HL-60 (cell line): ENCODE measurements around the gene BCAR3.

Source experiments
- DNase-seq, 2 experiments: peaks; one replicate each; pipeline ENCODE4 v3.0.0-alpha.2; 2010 to 2020; ENCODE audit warnings: low read depth in 1 of 2, low spot score in 1 of 2
- H3K27ac ChIP-seq: fragments of 250-450 bp; sonication (Bioruptor Pico); replicated peaks from 2 replicates; pipeline ENCODE4 v1.5.1; 2020; ENCODE audit warnings: mild to moderate bottlenecking, moderate library complexity
- H3K27me3 ChIP-seq: fragments of 250-450 bp; sonication (Bioruptor Pico); 2 replicates; pipeline ENCODE4 v1.5.1; 2021; ENCODE audit warnings: mild to moderate bottlenecking, moderate library complexity; ENCODE audit not compliant: insufficient read depth, poor library complexity, severe bottlenecking
- H3K4me3 ChIP-seq: replicated peaks from 2 replicates; pipeline ENCODE4 v1.5.1; 2011; ENCODE audit warnings: mild to moderate bottlenecking, control low read depth, low read length; ENCODE audit not compliant: insufficient read depth
- GABPA ChIP-seq: IDR thresholded peaks from 2 replicates; pipeline ENCODE4 v1.6.1; 2012; ENCODE audit warnings: low read depth
- POLR2AphosphoS5 ChIP-seq: IDR thresholded peaks from 2 replicates; pipeline ENCODE4 v1.6.1; 2012; ENCODE audit warnings: low read depth
- SPI1 ChIP-seq: IDR thresholded peaks from 2 replicates; pipeline ENCODE4 v1.6.1; 2012; ENCODE audit warnings: low read depth, mild to moderate bottlenecking, borderline replicate concordance
- TF ChIP-seq, protein P1 (sequence below): IDR thresholded peaks from one replicate; pipeline ENCODE4 v1.5.1; 2011; ENCODE audit warnings: low read length, control low read depth, inconsistent platforms; ENCODE audit not compliant: insufficient read depth
- TF ChIP-seq, protein P2 (sequence below): IDR thresholded peaks from 2 replicates; pipeline ENCODE4 v1.6.1; 2012; ENCODE audit warnings: low read depth; ENCODE audit not compliant: insufficient replicate concordance

Gene BCAR3

DNA sequence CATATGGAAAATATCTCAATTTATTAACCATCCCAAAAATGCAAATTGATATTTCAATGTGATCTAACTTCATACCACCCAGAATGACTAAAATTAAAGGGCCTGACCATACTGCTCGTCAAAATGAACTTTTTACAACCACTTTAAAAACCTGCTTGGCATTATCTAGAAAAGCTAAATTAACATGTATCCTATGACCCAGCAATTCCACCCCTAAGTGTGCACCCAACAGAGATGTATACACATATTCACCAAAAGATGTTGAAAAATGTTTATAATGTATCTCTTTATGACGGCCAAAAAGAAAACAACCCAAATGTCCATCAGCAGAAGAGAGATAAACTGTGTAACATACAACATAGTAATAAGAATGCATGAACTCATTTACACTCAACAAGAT, 1.6 kb upstream of the BCAR3 start:
- DNase-seq: no peak
- H3K4me3 ChIP-seq: no peak overlapping the region
- H3K27ac ChIP-seq: no peak overlapping the region
- H3K27me3 ChIP-seq: peaks cover 45% of the 10 kb centered on the region
- TF ChIP-seq, protein P1, sequence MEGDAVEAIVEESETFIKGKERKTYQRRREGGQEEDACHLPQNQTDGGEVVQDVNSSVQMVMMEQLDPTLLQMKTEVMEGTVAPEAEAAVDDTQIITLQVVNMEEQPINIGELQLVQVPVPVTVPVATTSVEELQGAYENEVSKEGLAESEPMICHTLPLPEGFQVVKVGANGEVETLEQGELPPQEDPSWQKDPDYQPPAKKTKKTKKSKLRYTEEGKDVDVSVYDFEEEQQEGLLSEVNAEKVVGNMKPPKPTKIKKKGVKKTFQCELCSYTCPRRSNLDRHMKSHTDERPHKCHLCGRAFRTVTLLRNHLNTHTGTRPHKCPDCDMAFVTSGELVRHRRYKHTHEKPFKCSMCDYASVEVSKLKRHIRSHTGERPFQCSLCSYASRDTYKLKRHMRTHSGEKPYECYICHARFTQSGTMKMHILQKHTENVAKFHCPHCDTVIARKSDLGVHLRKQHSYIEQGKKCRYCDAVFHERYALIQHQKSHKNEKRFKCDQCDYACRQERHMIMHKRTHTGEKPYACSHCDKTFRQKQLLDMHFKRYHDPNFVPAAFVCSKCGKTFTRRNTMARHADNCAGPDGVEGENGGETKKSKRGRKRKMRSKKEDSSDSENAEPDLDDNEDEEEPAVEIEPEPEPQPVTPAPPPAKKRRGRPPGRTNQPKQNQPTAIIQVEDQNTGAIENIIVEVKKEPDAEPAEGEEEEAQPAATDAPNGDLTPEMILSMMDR: no peak
- TF ChIP-seq, protein P2, sequence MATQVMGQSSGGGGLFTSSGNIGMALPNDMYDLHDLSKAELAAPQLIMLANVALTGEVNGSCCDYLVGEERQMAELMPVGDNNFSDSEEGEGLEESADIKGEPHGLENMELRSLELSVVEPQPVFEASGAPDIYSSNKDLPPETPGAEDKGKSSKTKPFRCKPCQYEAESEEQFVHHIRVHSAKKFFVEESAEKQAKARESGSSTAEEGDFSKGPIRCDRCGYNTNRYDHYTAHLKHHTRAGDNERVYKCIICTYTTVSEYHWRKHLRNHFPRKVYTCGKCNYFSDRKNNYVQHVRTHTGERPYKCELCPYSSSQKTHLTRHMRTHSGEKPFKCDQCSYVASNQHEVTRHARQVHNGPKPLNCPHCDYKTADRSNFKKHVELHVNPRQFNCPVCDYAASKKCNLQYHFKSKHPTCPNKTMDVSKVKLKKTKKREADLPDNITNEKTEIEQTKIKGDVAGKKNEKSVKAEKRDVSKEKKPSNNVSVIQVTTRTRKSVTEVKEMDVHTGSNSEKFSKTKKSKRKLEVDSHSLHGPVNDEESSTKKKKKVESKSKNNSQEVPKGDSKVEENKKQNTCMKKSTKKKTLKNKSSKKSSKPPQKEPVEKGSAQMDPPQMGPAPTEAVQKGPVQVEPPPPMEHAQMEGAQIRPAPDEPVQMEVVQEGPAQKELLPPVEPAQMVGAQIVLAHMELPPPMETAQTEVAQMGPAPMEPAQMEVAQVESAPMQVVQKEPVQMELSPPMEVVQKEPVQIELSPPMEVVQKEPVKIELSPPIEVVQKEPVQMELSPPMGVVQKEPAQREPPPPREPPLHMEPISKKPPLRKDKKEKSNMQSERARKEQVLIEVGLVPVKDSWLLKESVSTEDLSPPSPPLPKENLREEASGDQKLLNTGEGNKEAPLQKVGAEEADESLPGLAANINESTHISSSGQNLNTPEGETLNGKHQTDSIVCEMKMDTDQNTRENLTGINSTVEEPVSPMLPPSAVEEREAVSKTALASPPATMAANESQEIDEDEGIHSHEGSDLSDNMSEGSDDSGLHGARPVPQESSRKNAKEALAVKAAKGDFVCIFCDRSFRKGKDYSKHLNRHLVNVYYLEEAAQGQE: no peak
- TF ChIP-seq SPI1 (no peak), GABPA (no peak), POLR2AphosphoS5 (no peak)

DNA sequence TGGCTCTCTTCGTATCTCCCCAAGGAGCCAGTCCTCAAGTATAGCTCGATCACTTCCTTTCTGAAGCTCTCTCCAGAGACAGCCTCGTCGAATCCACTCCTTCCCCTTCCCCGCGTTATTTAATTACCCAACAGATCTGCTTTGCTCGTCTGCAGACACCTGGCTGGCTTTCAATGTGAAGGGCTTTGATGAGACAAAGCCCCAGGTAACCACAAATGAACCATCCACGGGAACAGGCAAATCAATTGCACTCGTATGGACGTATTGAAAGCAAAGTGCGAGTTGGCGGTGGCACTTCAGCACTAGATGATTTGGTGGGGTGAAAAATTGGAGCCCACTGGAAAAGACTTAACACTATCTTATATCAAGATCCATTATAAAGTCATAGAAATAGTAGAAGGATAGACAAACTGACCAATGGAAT, 364 bp upstream of the BCAR3 start:
- DNase-seq: no peak
- Histone ChIP-seq H3K27ac (no peak overlapping the region), H3K27me3 (peaks cover 44% of the 10 kb centered on the region), H3K4me3 (peak overlapping the region; percentile 15)
- TF ChIP-seq SPI1 (0 out of 2 replicates have a peak, but pooled peaks have one; percentile 16), POLR2AphosphoS5 (no peak)

DNA sequence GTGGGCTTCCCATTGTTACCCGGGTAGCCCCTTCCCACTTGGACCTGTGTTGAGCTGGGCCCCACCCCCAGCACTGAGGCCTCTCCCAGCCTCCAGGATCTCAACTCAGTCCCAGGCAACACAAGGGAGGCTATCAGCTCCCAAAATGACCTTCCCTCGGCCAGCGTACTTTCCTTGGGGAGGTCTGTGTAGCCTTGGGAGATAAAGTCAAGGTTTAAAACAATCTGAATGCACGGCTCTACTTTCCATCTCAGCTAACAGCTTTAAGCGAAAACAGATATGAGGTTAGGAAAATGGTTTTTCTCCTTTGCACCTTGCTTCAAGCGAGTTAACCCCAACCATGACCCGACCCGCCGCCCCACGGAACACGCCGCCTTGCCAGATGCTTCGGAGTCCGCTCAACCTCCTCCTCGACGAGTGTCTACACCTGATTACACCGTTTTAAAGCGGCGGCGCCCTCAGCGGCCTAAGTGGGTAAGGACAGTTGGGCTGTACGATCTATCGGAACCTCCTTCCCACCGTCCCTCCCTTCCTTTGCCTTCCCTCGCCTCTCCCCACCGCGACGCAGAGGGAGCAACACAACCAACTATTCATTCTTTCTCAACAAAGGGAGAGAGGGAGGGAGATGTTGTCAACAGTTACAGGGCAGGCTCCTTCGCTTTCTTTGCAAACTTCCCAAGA, 1.1 kb downstream of the BCAR3 start:
- peaks cover 41% of the 10 kb centered on the region for H3K27me3 ChIP-seq
- no peak for DNase-seq
- no peak overlapping the region for H3K4me3 ChIP-seq
- TF ChIP-seq, protein P2: no peak
- TF ChIP-seq, protein P1: no peak
- TF ChIP-seq POLR2AphosphoS5 (no peak), GABPA (no peak), SPI1 (no peak)
- no peak overlapping the region for H3K27ac ChIP-seq

DNA sequence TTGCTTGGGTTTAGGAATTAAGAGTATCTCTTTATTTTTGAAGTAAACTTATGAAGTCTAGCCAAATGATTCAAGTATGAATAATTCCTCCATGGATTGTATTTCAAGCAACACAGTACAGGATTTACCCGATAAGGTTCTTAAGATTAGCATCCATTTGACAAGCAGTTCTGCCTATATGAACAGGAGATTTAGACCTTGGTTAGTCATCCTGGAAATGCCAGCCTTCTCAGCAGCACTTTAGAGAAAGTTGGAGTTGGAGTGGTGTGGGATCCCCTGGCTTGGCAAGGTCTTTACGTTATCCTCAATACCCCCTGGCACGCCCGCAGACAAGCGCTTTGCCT, 1.6 kb downstream of the BCAR3 start:
- Histone ChIP-seq H3K27ac (no peak overlapping the region), H3K27me3 (peaks cover 38% of the 10 kb centered on the region), H3K4me3 (no peak overlapping the region)
- TF ChIP-seq, protein P1: no peak
- TF ChIP-seq, protein P2: no peak
- DNase-seq: no peak
